Neuronal stem cell (in vitro differentiated cells): ENCODE measurements around the gene FAM3A.
A peak's percentile ranks its signal among the peaks of the same experiment; 100 is the strongest.

Experiments
- DNase-seq: peaks from one replicate; pipeline ENCODE4 v3.0.0-alpha.2; 2013; ENCODE audit warnings: low spot score
- H2AFZ ChIP-seq: one replicate; pipeline ENCODE4 v1.6.1; 2013; ENCODE audit warnings: mild to moderate bottlenecking, low read length, inconsistent platforms
- H2AK5ac ChIP-seq: 2 replicates; pipeline ENCODE4 v1.6.1; 2013; ENCODE audit warnings: low read depth, mild to moderate bottlenecking, inconsistent platforms, low read length, moderate library complexity, mixed read lengths
- H2BK120ac ChIP-seq: 2 replicates; pipeline ENCODE4 v1.6.1; 2013; ENCODE audit warnings: low read depth, mild to moderate bottlenecking, inconsistent platforms, low read length, moderate library complexity, mixed read lengths
- H2BK12ac ChIP-seq: one replicate; pipeline ENCODE4 v1.6.1; 2013; ENCODE audit warnings: low read length, inconsistent platforms
- H2BK15ac ChIP-seq: 2 replicates; pipeline ENCODE4 v1.6.1; 2013; ENCODE audit warnings: mild to moderate bottlenecking, low read length, inconsistent platforms, mixed read lengths
- H2BK5ac ChIP-seq: one replicate; pipeline ENCODE4 v1.6.1; 2013; ENCODE audit warnings: inconsistent platforms, mild to moderate bottlenecking, low read length, moderate library complexity
- H3K14ac ChIP-seq: one replicate; pipeline ENCODE4 v1.6.1; 2013; ENCODE audit warnings: low read length, inconsistent platforms
- H3K18ac ChIP-seq: 2 replicates; pipeline ENCODE4 v1.6.1; 2013; ENCODE audit warnings: low read length, inconsistent platforms
- H3K23ac ChIP-seq: 2 replicates; pipeline ENCODE4 v1.6.1; 2013; ENCODE audit warnings: low read depth, mild to moderate bottlenecking, mixed read lengths, low read length, inconsistent platforms; ENCODE audit not compliant: poor library complexity
- H3K27ac ChIP-seq: replicated peaks from 3 replicates; pipeline ENCODE4 v1.5.1; 2013; ENCODE audit warnings: low read length, inconsistent platforms
- H3K27me3 ChIP-seq, 3 experiments: 2 replicates each; pipeline ENCODE4 v1.6.1; 2013; ENCODE audit warnings: low read length in 3 of 3, mild to moderate bottlenecking in 2 of 3, inconsistent platforms in 1 of 3, low read depth in 1 of 3, mixed read lengths in 1 of 3, moderate library complexity in 1 of 3; ENCODE audit not compliant: control insufficient read depth in 3 of 3, insufficient read depth in 3 of 3
- H3K36me3 ChIP-seq, 2 donors: replicated peaks in 1 of 2; 2 replicates each; pipeline ENCODE4 v1.6.1; 2013; ENCODE audit warnings: low read length in 2 of 2; ENCODE audit not compliant: control insufficient read depth in 2 of 2, insufficient read depth in 2 of 2
- H3K4ac ChIP-seq: 2 replicates; pipeline ENCODE4 v1.6.1; 2013; ENCODE audit warnings: inconsistent platforms, mild to moderate bottlenecking, low read length, moderate library complexity
- H3K4me1 ChIP-seq, 2 donors: 1 replicate in 1 of 2; 2 replicates in 1 of 2; pipeline ENCODE4 v1.6.1; 2013; ENCODE audit warnings: low read length in 2 of 2, low read depth in 1 of 2; ENCODE audit not compliant: control insufficient read depth in 2 of 2, insufficient read depth in 1 of 2
- H3K4me2 ChIP-seq: one replicate; pipeline ENCODE4 v1.6.1; 2013; ENCODE audit warnings: mild to moderate bottlenecking, low read length, inconsistent platforms; ENCODE audit not compliant: insufficient read depth, poor library complexity, severe bottlenecking
- H3K4me3 ChIP-seq, 2 donors: 2 replicates each; pipeline ENCODE4 v1.5.1; 2013; ENCODE audit warnings: low read length in 2 of 2, mild to moderate bottlenecking in 2 of 2, inconsistent platforms in 1 of 2, moderate library complexity in 1 of 2
- H3K79me1 ChIP-seq: one replicate; pipeline ENCODE4 v1.6.1; 2013; ENCODE audit warnings: low read depth, mild to moderate bottlenecking, inconsistent platforms, low read length, moderate library complexity
- H3K9ac ChIP-seq: one replicate; pipeline ENCODE4 v1.6.1; 2013; ENCODE audit warnings: mild to moderate bottlenecking, low read depth, low read length, inconsistent platforms; ENCODE audit not compliant: poor library complexity
- H3K9me3 ChIP-seq, 2 donors: replicated peaks in 1 of 2; 2 replicates each; pipeline versions ENCODE3 to v1.6.1; 2013; ENCODE audit warnings: low read length in 2 of 2, mild to moderate bottlenecking in 2 of 2, inconsistent platforms in 1 of 2, low read depth in 1 of 2, mixed read lengths in 1 of 2, moderate library complexity in 1 of 2; ENCODE audit not compliant: control insufficient read depth in 2 of 2, insufficient read depth in 1 of 2
- H4K8ac ChIP-seq: one replicate; pipeline ENCODE4 v1.6.1; 2013; ENCODE audit warnings: low read depth, mild to moderate bottlenecking, inconsistent platforms, low read length, moderate library complexity
- H4K91ac ChIP-seq: one replicate; pipeline ENCODE4 v1.6.1; 2013; ENCODE audit warnings: low read length, low read depth, mild to moderate bottlenecking, inconsistent platforms; ENCODE audit not compliant: poor library complexity
- WGBS, 2 donors: extraction: QIAGEN DNeasy Blood & Tissue Kit; methylation state at CpG; one replicate each; pipeline ENCODE4 v1.1.7; 2013; ENCODE audit warnings: missing lambda C conversion rate in 2 of 2, mixed read lengths in 1 of 2; ENCODE audit not compliant: insufficient read length in 2 of 2, insufficient replicate concordance in 1 of 2; ENCODE audit errors: extremely low coverage in 2 of 2; 5-methylcytosine and 5-hydroxymethylcytosine counted together

The FAM3A gene

GRCh38 chrX:154486052-154486395 lies 30.0 kb downstream of the FAM3A start:
- no peak for DNase-seq
- H3K79me1 ChIP-seq = peaks cover 7% of the 10 kb centered on the region

DNA sequence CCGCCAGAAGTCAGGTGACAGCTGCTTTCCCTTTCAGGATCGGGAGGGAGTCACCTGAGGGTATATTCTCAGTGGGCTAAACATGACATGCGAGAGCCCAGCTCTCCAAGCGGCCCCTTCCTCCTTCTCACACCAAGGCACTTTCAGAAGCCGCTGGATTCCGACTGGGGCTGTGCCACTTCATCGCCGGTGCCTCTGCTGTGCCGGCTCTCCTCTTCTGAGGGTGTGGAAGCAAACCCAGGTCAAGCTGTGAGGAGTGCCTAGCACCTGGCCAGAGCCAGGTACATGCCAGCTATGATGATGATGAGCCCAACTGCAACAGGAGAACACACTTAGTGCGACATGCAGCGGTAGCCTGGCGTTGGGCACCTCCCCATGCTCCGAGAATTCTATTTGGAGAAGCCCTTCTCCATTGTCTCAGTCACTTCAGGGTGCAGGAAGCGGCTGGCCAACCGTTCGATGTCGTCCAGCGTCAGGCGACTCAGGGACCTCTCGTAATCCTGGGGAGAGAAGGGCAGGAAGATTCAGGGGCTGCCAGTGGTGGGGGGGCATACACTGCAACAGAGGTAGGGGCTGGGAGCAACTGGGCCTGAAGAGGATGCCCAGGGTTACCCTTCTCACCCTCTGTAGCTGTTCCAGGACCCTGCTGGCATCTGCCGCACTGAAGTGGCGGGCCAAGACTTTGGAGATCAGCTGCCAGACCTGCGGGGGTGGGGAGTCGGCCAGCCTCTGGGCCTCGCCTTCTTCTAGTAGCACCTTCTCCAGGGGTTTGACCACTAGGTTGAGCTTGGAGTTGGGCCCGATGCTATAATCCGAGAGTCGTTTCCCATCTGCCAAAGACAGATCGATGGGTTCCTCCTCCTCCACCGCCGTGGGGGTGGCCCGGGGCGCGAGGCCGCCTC lies 30.6 kb downstream of the FAM3A start:
- Histone ChIP-seq H3K4ac (no peak overlapping the region), H3K36me3 (peaks cover 3 to 8% of the 10 kb centered on the region in 2 donors), H3K9me3 (no peaks in the 10 kb centered on the region), H4K8ac (no peak overlapping the region), H3K4me2 (peak overlapping the region; percentile 77), H4K91ac (no peak overlapping the region), H3K4me1 (peaks cover 0 to 4% of the 10 kb centered on the region in 2 donors), H3K79me1 (peaks cover 7% of the 10 kb centered on the region), H2AK5ac (no peak overlapping the region), H3K23ac (peak overlapping the region; percentile 55), H3K9ac (no peak overlapping the region), H2BK12ac (no peak overlapping the region), H2BK5ac (no peak overlapping the region), H3K27ac (no peak overlapping the region), H3K14ac (no peak overlapping the region), H2AFZ (no peak overlapping the region), H3K18ac (no peak overlapping the region), H2BK120ac (no peak overlapping the region), H3K4me3 (peak overlapping the region in 1 of 2 donors; percentile 92), H3K27me3 (peaks cover 0 to 10% (median 0%) of the 10 kb centered on the region in 3 experiments), H2BK15ac (no peak overlapping the region)
- no CpG with 5 or more reads among the region's 35 CpGs for WGBS, 2 donors
- no peak for DNase-seq

More at GRCh38 chrX:154486052-154486395, 30.0 kb downstream of the FAM3A start:
- peak overlapping the region; percentile 77 for H3K4me2 ChIP-seq
- peak overlapping the region; percentile 12 to 92 for H3K4me3 ChIP-seq
- no peak overlapping the region for H3K4ac ChIP-seq
- no peak overlapping the region for H4K8ac ChIP-seq
- peaks cover 0 to 4% of the 10 kb centered on the region in 2 donors for H3K4me1 ChIP-seq
- H2BK15ac ChIP-seq = no peak overlapping the region
- peak overlapping the region; percentile 46 for H2AK5ac ChIP-seq
- peak overlapping the region; percentile 71 for H3K18ac ChIP-seq
- WGBS, 2 donors = no CpG with 5 or more reads among the region's 35 CpGs
- H3K27ac ChIP-seq = no peak overlapping the region
- peak overlapping the region; percentile 55 for H3K23ac ChIP-seq
- H3K27me3 ChIP-seq = peaks cover 0 to 10% (median 0%) of the 10 kb centered on the region in 3 experiments
- no peaks in the 10 kb centered on the region for H3K9me3 ChIP-seq
- H2BK120ac ChIP-seq = no peak overlapping the region
- H2BK12ac ChIP-seq = no peak overlapping the region
- peak overlapping the region; percentile 81 for H3K9ac ChIP-seq
- no peak overlapping the region for H2BK5ac ChIP-seq
- H4K91ac ChIP-seq = no peak overlapping the region
- H3K14ac ChIP-seq = no peak overlapping the region
- H2AFZ ChIP-seq = no peak overlapping the region
- H3K36me3 ChIP-seq = peaks cover 3 to 8% of the 10 kb centered on the region in 2 donors

DNA sequence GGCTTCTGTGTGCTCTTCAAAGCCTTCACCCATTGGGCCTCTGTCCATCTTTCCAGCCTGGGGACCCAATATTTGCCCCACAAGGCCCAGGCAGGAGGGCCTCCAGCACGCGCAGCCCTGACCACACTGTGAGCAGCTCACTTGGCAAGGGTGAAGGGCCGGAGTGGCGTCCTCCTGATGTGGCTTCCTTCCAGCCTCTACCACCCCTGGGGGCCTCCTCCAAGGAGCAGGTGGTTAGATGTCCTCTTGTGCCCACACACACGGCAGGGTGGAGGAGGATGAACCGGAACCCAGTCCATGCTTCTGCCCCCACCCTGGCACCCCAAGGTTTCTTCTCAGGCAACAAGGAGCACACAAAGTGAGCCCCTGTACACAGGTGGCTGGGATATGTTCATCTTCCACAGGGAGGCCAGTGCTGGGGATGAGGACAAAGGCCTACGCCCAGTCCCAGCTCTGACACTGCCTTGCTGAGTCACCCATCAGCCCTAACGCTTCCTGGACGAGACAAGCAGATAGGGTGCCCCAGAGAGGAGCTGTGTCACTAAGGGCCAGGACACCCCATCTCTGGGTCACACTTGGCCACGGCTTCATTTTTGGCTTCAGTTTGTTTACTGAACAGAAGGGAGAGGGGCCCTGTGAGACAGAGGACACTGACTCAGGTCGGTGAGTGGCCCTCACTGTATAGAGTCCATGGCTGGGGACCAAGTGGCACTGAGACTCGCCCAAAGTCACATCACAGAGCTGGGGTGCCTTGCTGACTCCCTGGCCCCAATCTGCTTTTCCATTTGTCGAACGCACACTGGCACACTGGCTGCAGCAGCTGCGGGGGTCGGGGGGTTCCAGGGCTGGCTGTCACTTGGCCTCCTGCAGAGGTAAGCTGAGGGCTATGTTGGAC lies 31.5 kb downstream of the FAM3A start:
- Histone ChIP-seq H3K4ac (no peak overlapping the region), H4K91ac (no peak overlapping the region), H2AFZ (no peak overlapping the region), H3K9ac (peak overlapping the region; percentile 44), H2BK12ac (no peak overlapping the region), H3K27me3 (peaks cover 0 to 10% (median 0%) of the 10 kb centered on the region in 3 experiments), H3K9me3 (no peaks in the 10 kb centered on the region), H3K79me1 (peaks cover 7% of the 10 kb centered on the region), H2BK120ac (no peak overlapping the region), H2BK15ac (no peak overlapping the region), H3K36me3 (peaks cover 3 to 8% of the 10 kb centered on the region in 2 donors), H4K8ac (no peak overlapping the region), H2AK5ac (no peak overlapping the region), H3K14ac (no peak overlapping the region), H2BK5ac (no peak overlapping the region), H3K4me2 (no peak overlapping the region), H3K27ac (no peak overlapping the region), H3K18ac (no peak overlapping the region), H3K4me1 (peaks cover 0 to under 1% of the 10 kb centered on the region in 2 donors), H3K23ac (no peak overlapping the region), H3K4me3 (no peak overlapping the region)
- WGBS, 2 donors = no CpG with 5 or more reads among the region's 16 CpGs
- DNase-seq = no peak
